H9 (cell line): ENCODE data around the gene AIG1. TPM values are rescaled to one million over a fixed set of nuclear protein-coding genes. Genes with fewer than 3 reads are reported as not detected.

ENCODE experiments used
- DNase-seq: peaks from one replicate; pipeline ENCODE4 v3.0.0-alpha.2; 2017
- H2AFZ ChIP-seq: one replicate; pipeline ENCODE4 v1.6.1; 2013; ENCODE audit warnings: mild to moderate bottlenecking, low read length, control low read depth, moderate library complexity
- H2AK5ac ChIP-seq: 2 replicates; pipeline ENCODE4 v1.6.1; 2013; ENCODE audit warnings: low read length, control low read depth, mixed read lengths; ENCODE audit not compliant: insufficient read length
- H2BK120ac ChIP-seq: one replicate; pipeline ENCODE4 v1.6.1; 2013; ENCODE audit warnings: low read depth, mild to moderate bottlenecking, low read length, control low read depth, inconsistent platforms; ENCODE audit not compliant: poor library complexity, severe bottlenecking
- H2BK12ac ChIP-seq: 2 replicates; pipeline ENCODE4 v1.6.1; 2013; ENCODE audit warnings: low read length, control low read depth, mixed read lengths, low read depth; ENCODE audit not compliant: insufficient read length
- H2BK15ac ChIP-seq: 2 replicates; pipeline ENCODE4 v1.6.1; 2013; ENCODE audit warnings: low read depth, low read length, control low read depth
- H2BK20ac ChIP-seq: one replicate; pipeline ENCODE4 v1.6.1; 2013; ENCODE audit warnings: low read depth, mild to moderate bottlenecking, low read length, control low read depth, inconsistent platforms; ENCODE audit not compliant: poor library complexity, severe bottlenecking
- H2BK5ac ChIP-seq: 2 replicates; pipeline ENCODE4 v1.6.1; 2013; ENCODE audit warnings: low read length, control low read depth, mixed read lengths; ENCODE audit not compliant: insufficient read length
- H3K14ac ChIP-seq: 2 replicates; pipeline ENCODE4 v1.6.1; 2013; ENCODE audit warnings: low read length, control low read depth; ENCODE audit not compliant: insufficient read depth
- H3K18ac ChIP-seq: 2 replicates; pipeline ENCODE4 v1.6.1; 2013; ENCODE audit warnings: low read depth, mild to moderate bottlenecking, mixed read lengths, low read length, control low read depth; ENCODE audit not compliant: insufficient read length
- H3K23ac ChIP-seq: 2 replicates; pipeline ENCODE4 v1.6.1; 2013; ENCODE audit warnings: low read length, control low read depth, mixed read lengths, low read depth; ENCODE audit not compliant: insufficient read length
- H3K23me2 ChIP-seq: 2 replicates; pipeline ENCODE4 v1.6.1; 2013; ENCODE audit warnings: low read depth, mild to moderate bottlenecking, mixed read lengths, low read length, control low read depth; ENCODE audit not compliant: insufficient read length, poor library complexity, severe bottlenecking
- H3K27ac ChIP-seq: 2 replicates; pipeline ENCODE4 v1.5.1; 2013; ENCODE audit warnings: low read length, control low read depth, mixed read lengths, low read depth; ENCODE audit not compliant: insufficient read length
- H3K27me3 ChIP-seq: 2 replicates; pipeline ENCODE4 v1.6.1; 2013; ENCODE audit warnings: low read length, control low read depth, inconsistent platforms; ENCODE audit not compliant: insufficient read depth
- H3K4ac ChIP-seq: 2 replicates; pipeline ENCODE4 v1.6.1; 2013; ENCODE audit warnings: low read depth, mild to moderate bottlenecking, control low read depth, inconsistent platforms, low read length, moderate library complexity
- H3K4me1 ChIP-seq: 2 replicates; pipeline ENCODE4 v1.6.1; 2013; ENCODE audit warnings: low read length, control low read depth, inconsistent platforms; ENCODE audit not compliant: insufficient read depth
- H3K4me2 ChIP-seq: 2 replicates; pipeline ENCODE4 v1.6.1; 2013; ENCODE audit warnings: low read length, control low read depth, mixed read lengths; ENCODE audit not compliant: insufficient read length, insufficient read depth
- H3K56ac ChIP-seq: 2 replicates; pipeline ENCODE4 v1.6.1; 2013; ENCODE audit warnings: low read depth, mild to moderate bottlenecking, mixed read lengths, low read length, control low read depth; ENCODE audit not compliant: insufficient read length
- H3K79me1 ChIP-seq: 2 replicates; pipeline ENCODE4 v1.6.1; 2013; ENCODE audit warnings: low read depth, mild to moderate bottlenecking, moderate library complexity, low read length, control low read depth, inconsistent platforms; ENCODE audit not compliant: insufficient read depth, poor library complexity, severe bottlenecking
- H3K79me2 ChIP-seq: 2 replicates; pipeline ENCODE4 v1.6.1; 2013; ENCODE audit warnings: low read length, control low read depth, inconsistent platforms; ENCODE audit not compliant: insufficient read depth
- H3K9ac ChIP-seq: 2 replicates; pipeline ENCODE4 v1.6.1; 2013; ENCODE audit warnings: low read length, control low read depth, mixed read lengths; ENCODE audit not compliant: insufficient read length; ENCODE audit errors: extremely low read depth
- H3K9me3 ChIP-seq: one replicate; pipeline ENCODE4 v1.6.1; 2013; ENCODE audit warnings: low read depth, low read length, inconsistent platforms; ENCODE audit not compliant: control insufficient read depth
- H3T11ph ChIP-seq: one replicate; pipeline ENCODE4 v1.6.1; 2013; ENCODE audit warnings: mild to moderate bottlenecking, low read length, control low read depth, inconsistent platforms
- H4K20me1 ChIP-seq: one replicate; pipeline ENCODE4 v1.6.1; 2013; ENCODE audit not compliant: control insufficient read depth, insufficient read length, insufficient read depth
- H4K5ac ChIP-seq: 2 replicates; pipeline ENCODE4 v1.6.1; 2013; ENCODE audit warnings: low read depth, mild to moderate bottlenecking, mixed read lengths, low read length, control low read depth; ENCODE audit not compliant: insufficient read length
- H4K8ac ChIP-seq: replicated peaks from 2 replicates; pipeline ENCODE4 v1.6.1; 2013; ENCODE audit warnings: low read length, control low read depth, mixed read lengths, low read depth; ENCODE audit not compliant: insufficient read length
- H4K91ac ChIP-seq: 2 replicates; pipeline ENCODE4 v1.6.1; 2013; ENCODE audit warnings: low read depth, mild to moderate bottlenecking, moderate library complexity, mixed read lengths, low read length, control low read depth; ENCODE audit not compliant: insufficient read length
- H3K27ac Mint-ChIP-seq, 3 experiments: 2 replicates in 2 of 3; 3 replicates in 1 of 3; pipeline ENCODE4 v1.8.0; 2020 to 2021; ENCODE audit warnings: mixed read lengths in 3 of 3, mild to moderate bottlenecking in 1 of 3, moderate library complexity in 1 of 3
- H3K27me3 Mint-ChIP-seq: 2 replicates; pipeline ENCODE4 v1.8.0; 2021; ENCODE audit warnings: low read depth, mild to moderate bottlenecking, moderate library complexity, mixed read lengths
- H3K36me3 Mint-ChIP-seq, 3 experiments: 2 replicates in 2 of 3; 3 replicates in 1 of 3; pipeline ENCODE4 v1.8.0; 2020 to 2021; ENCODE audit warnings: low read depth in 3 of 3, mixed read lengths in 3 of 3; ENCODE audit not compliant: insufficient read depth in 1 of 3
- H3K4me1 Mint-ChIP-seq, 2 experiments: 2 replicates each; pipeline ENCODE4 v1.8.0; 2020; ENCODE audit warnings: mixed read lengths in 2 of 2
- H3K4me3 Mint-ChIP-seq, 2 experiments: 2 replicates in 1 of 2; 3 replicates in 1 of 2; pipeline ENCODE4 v1.8.0; 2020 to 2021; ENCODE audit warnings: mild to moderate bottlenecking in 2 of 2, mixed read lengths in 2 of 2, moderate library complexity in 1 of 2
- H3K9me3 Mint-ChIP-seq, 2 experiments: 2 replicates in 1 of 2; 3 replicates in 1 of 2; pipeline ENCODE4 v1.8.0; 2020; ENCODE audit warnings: mild to moderate bottlenecking in 2 of 2, mixed read lengths in 2 of 2, moderate library complexity in 1 of 2
- CTCF ChIP-seq: fragments of 200-600 bp; sonication (generic); conservative IDR thresholded peaks from 3 replicates; pipeline ENCODE4 v1.8.0; 2021; ENCODE audit warnings: antibody characterized with exemption, mild to moderate bottlenecking
- WGBS: extraction: QIAGEN DNeasy Blood & Tissue Kit; methylation state at CpG from one replicate; pipeline ENCODE4 v1.1.7; 2013; ENCODE audit warnings: missing lambda C conversion rate, low lambda C conversion rate, mixed read lengths; ENCODE audit not compliant: insufficient read length; ENCODE audit errors: extremely low coverage; 5-methylcytosine and 5-hydroxymethylcytosine counted together
- total RNA-seq: library from RNA; stranded (reverse); gene quantifications from 2 replicates; pipeline ENCODE4 v1.2.1, GENCODE V29; 2021

AIG1 gene
- total RNA-seq, 1 experiment from 2014 or later = 44.6 TPM

- H4K8ac ChIP-seq = no peak overlapping the region
- H3K27ac Mint-ChIP-seq = no peak overlapping the region
- no peaks in the 10 kb centered on the region for H3K27me3 ChIP-seq
- H4K91ac ChIP-seq = no peak overlapping the region
- no peak overlapping the region for H3K4me2 ChIP-seq
- no peak overlapping the region for H2BK12ac ChIP-seq
- no peak overlapping the region for H3K23ac ChIP-seq
- no peak overlapping the region for H2AFZ ChIP-seq
- no CpG with 5 or more reads among the region's 1 CpG for WGBS
- DNase-seq = no peak
- TF ChIP-seq CTCF = no peak
- no peak overlapping the region for H2BK15ac ChIP-seq
- H2BK20ac ChIP-seq = no peak overlapping the region
- no peaks in the 10 kb centered on the region for H3K4me1 Mint-ChIP-seq
- H3K14ac ChIP-seq = no peak overlapping the region
- H3K56ac ChIP-seq = no peak overlapping the region
- no peak overlapping the region for H3K4ac ChIP-seq
- no peak overlapping the region for H3T11ph ChIP-seq
- H3K18ac ChIP-seq = no peak overlapping the region
- H2BK120ac ChIP-seq = no peak overlapping the region
- no peaks in the 10 kb centered on the region for H3K23me2 ChIP-seq
- no peaks in the 10 kb centered on the region for H3K9me3 Mint-ChIP-seq
- no peak overlapping the region for H2BK5ac ChIP-seq
- no peak overlapping the region for H3K27ac ChIP-seq
- no peaks in the 10 kb centered on the region for H3K79me1 ChIP-seq
- peaks cover 2 to 5% (median 4%) of the 10 kb centered on the region in 3 experiments; a peak in 3 of 7 replicates for H3K36me3 Mint-ChIP-seq
- H3K9me3 ChIP-seq = no peaks in the 10 kb centered on the region
- no peaks in the 10 kb centered on the region for H3K79me2 ChIP-seq
- H2AK5ac ChIP-seq = no peak overlapping the region
- H3K9ac ChIP-seq = no peak overlapping the region
- no peaks in the 10 kb centered on the region for H4K20me1 ChIP-seq
- no peak overlapping the region for H4K5ac ChIP-seq
- H3K27me3 Mint-ChIP-seq = no peaks in the 10 kb centered on the region
- no peaks in the 10 kb centered on the region for H3K4me1 ChIP-seq
- no peak overlapping the region for H3K4me3 Mint-ChIP-seq
Measured at GRCh38 chr6:143193571-143194094, 132.9 kb downstream of the AIG1 start.
